ENCODE data around the gene NEXN. TPM values are rescaled to one million over a fixed set of nuclear protein-coding genes. Genes with fewer than 3 reads are reported as not detected.
A peak's percentile ranks its signal among the peaks of the same experiment; 100 is the strongest.

The NEXN gene
- total and polyA plus RNA-seq, 2 of the 13 experiments (the other 11 are each of a cell fraction or from before 2014, with no cell fraction given), result 0.07 to 0.97 TPM

GRCh38 chr1:77888081-77888780 lies at the start of gene NEXN (continued):
- no peak for TF ChIP-seq PRDM10 (CRISPR knock-in tag; IDR thresholded peaks at IDR 0.05; ENCODE audit: low read depth)
- peak; percentile 49; the same call in 1 of the 2 replicates for TF ChIP-seq AHR (CRISPR knock-in tag; IDR thresholded peaks at IDR 0.05)
- TF ChIP-seq ONECUT2 (CRISPR knock-in tag; IDR thresholded peaks at IDR 0.05), result no peak
- no peak for TF ChIP-seq CEBPB (IDR thresholded peaks at IDR 0.05; ENCODE audit: borderline replicate concordance, low read depth, low read length)
- TF ChIP-seq GABPB1 (CRISPR knock-in tag; IDR thresholded peaks at IDR 0.05), result peak; percentile 47; the same call in 1 of the 2 replicates
- TF ChIP-seq PHB2 (IDR thresholded peaks at IDR 0.05; ENCODE audit: partially characterized antibody), result no peak
- TF ChIP-seq PREB (CRISPR knock-in tag; IDR thresholded peaks at IDR 0.05), result no peak
- TF ChIP-seq ZNF501 (CRISPR knock-in tag; IDR thresholded peaks at IDR 0.05), result peak; percentile 78
- no peak for TF ChIP-seq ZNF781 (CRISPR knock-in tag; IDR thresholded peaks at IDR 0.05; ENCODE audit: borderline replicate concordance, not compliant biosample characterization)
- no peak for TF ChIP-seq ZNF350 (CRISPR knock-in tag; IDR thresholded peaks at IDR 0.05; ENCODE audit: borderline replicate concordance, low read depth)
- TF ChIP-seq, protein P1, sequence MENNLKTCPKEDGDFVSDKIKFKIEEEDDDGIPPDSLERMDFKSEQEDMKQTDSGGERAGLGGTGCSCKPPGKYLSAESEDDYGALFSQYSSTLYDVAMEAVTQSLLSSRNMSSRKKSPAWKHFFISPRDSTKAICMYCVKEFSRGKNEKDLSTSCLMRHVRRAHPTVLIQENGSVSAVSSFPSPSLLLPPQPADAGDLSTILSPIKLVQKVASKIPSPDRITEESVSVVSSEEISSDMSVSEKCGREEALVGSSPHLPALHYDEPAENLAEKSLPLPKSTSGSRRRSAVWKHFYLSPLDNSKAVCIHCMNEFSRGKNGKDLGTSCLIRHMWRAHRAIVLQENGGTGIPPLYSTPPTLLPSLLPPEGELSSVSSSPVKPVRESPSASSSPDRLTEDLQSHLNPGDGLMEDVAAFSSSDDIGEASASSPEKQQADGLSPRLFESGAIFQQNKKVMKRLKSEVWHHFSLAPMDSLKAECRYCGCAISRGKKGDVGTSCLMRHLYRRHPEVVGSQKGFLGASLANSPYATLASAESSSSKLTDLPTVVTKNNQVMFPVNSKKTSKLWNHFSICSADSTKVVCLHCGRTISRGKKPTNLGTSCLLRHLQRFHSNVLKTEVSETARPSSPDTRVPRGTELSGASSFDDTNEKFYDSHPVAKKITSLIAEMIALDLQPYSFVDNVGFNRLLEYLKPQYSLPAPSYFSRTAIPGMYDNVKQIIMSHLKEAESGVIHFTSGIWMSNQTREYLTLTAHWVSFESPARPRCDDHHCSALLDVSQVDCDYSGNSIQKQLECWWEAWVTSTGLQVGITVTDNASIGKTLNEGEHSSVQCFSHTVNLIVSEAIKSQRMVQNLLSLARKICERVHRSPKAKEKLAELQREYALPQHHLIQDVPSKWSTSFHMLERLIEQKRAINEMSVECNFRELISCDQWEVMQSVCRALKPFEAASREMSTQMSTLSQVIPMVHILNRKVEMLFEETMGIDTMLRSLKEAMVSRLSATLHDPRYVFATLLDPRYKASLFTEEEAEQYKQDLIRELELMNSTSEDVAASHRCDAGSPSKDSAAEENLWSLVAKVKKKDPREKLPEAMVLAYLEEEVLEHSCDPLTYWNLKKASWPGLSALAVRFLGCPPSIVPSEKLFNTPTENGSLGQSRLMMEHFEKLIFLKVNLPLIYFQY (CRISPR knock-in tag; IDR thresholded peaks at IDR 0.05; ENCODE audit: borderline replicate concordance), result peak; percentile 42
- no peak for TF ChIP-seq ZNF703 (CRISPR knock-in tag; IDR thresholded peaks at IDR 0.05; ENCODE audit: borderline replicate concordance)
- TF ChIP-seq, protein P2, sequence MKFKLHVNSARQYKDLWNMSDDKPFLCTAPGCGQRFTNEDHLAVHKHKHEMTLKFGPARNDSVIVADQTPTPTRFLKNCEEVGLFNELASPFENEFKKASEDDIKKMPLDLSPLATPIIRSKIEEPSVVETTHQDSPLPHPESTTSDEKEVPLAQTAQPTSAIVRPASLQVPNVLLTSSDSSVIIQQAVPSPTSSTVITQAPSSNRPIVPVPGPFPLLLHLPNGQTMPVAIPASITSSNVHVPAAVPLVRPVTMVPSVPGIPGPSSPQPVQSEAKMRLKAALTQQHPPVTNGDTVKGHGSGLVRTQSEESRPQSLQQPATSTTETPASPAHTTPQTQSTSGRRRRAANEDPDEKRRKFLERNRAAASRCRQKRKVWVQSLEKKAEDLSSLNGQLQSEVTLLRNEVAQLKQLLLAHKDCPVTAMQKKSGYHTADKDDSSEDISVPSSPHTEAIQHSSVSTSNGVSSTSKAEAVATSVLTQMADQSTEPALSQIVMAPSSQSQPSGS (CRISPR knock-in tag; IDR thresholded peaks at IDR 0.05), result no peak
- TF ChIP-seq, protein P3, sequence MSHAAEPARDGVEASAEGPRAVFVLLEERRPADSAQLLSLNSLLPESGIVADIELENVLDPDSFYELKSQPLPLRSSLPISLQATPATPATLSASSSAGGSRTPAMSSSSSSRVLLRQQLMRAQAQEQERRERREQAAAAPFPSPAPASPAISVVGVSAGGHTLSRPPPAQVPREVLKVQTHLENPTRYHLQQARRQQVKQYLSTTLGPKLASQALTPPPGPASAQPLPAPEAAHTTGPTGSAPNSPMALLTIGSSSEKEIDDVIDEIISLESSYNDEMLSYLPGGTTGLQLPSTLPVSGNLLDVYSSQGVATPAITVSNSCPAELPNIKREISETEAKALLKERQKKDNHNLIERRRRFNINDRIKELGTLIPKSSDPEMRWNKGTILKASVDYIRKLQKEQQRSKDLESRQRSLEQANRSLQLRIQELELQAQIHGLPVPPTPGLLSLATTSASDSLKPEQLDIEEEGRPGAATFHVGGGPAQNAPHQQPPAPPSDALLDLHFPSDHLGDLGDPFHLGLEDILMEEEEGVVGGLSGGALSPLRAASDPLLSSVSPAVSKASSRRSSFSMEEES (CRISPR knock-in tag; IDR thresholded peaks at IDR 0.05), result no peak
- TF ChIP-seq ZNF713 (CRISPR knock-in tag; IDR thresholded peaks at IDR 0.05), result no peak
- no peak for TF ChIP-seq KDM5A (IDR thresholded peaks at IDR 0.05; ENCODE audit: borderline replicate concordance, low read length)
- TF ChIP-seq ZNF780A (CRISPR knock-in tag; IDR thresholded peaks at IDR 0.05), result no peak

Data from HepG2 (cell line).